ENCODE results near the gene PLAAT4.

- no peak for TF ChIP-seq SP1 (IDR thresholded peaks at IDR 0.05; ENCODE audit: low read depth, low read length)
- no peak for TF ChIP-seq POLR2A (IDR thresholded peaks at IDR 0.05; ENCODE audit: control extremely low read depth in 1 of 2, low read depth in 2 of 2, low read length in 2 of 2)
- no peak for TF ChIP-seq GABPA (IDR thresholded peaks at IDR 0.05; ENCODE audit: borderline replicate concordance, insufficient read depth, low read length)
- TF ChIP-seq, protein P1, sequence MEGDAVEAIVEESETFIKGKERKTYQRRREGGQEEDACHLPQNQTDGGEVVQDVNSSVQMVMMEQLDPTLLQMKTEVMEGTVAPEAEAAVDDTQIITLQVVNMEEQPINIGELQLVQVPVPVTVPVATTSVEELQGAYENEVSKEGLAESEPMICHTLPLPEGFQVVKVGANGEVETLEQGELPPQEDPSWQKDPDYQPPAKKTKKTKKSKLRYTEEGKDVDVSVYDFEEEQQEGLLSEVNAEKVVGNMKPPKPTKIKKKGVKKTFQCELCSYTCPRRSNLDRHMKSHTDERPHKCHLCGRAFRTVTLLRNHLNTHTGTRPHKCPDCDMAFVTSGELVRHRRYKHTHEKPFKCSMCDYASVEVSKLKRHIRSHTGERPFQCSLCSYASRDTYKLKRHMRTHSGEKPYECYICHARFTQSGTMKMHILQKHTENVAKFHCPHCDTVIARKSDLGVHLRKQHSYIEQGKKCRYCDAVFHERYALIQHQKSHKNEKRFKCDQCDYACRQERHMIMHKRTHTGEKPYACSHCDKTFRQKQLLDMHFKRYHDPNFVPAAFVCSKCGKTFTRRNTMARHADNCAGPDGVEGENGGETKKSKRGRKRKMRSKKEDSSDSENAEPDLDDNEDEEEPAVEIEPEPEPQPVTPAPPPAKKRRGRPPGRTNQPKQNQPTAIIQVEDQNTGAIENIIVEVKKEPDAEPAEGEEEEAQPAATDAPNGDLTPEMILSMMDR (IDR thresholded peaks at IDR 0.05; ENCODE audit: control extremely low read depth in 1 of 3, insufficient read depth in 1 of 3, low read depth in 1 of 3, low read length in 3 of 3): no peak
- TF ChIP-seq TAF1 (IDR thresholded peaks at IDR 0.05; ENCODE audit: low read depth, low read length): no peak
- TF ChIP-seq CHD7 (IDR thresholded peaks at IDR 0.05; ENCODE audit: insufficient replicate concordance, low read length): no peak
- no peak for TF ChIP-seq KDM5A (IDR thresholded peaks at IDR 0.05; ENCODE audit: low read length)
- no peak for TF ChIP-seq EZH2 (IDR thresholded peaks at IDR 0.05; ENCODE audit: low read depth, low read length, severe bottlenecking)
- no peak for TF ChIP-seq ZNF274 (IDR thresholded peaks at IDR 0.05; ENCODE audit: borderline replicate concordance, extremely low read depth, low read length)
- no peak for TF ChIP-seq RBBP5 (IDR thresholded peaks at IDR 0.05; ENCODE audit: borderline replicate concordance, low read depth, low read length)
- no peak for TF ChIP-seq USF2 (IDR thresholded peaks at IDR 0.05; ENCODE audit: low read length)
- no peak for TF ChIP-seq GTF2F1 (IDR thresholded peaks at IDR 0.05; ENCODE audit: borderline replicate concordance, low read depth, low read length)
Observed at GRCh38 chr11:63516109-63516508, 20.5 kb upstream of the PLAAT4 start.

All from H1 (cell line).